GM23248 (cell line): ENCODE measurements around the gene FBLIM1.

Experiments
- EZH2 ChIP-seq: fragments of 200-600 bp; sonication (generic); IDR thresholded peaks from 2 replicates; pipeline ENCODE4 v1.6.1; 2018; ENCODE audit warnings: antibody characterized with exemption, mild to moderate bottlenecking; ENCODE audit not compliant: insufficient read depth, poor library complexity, severe bottlenecking
- EZH2phosphoT487 ChIP-seq: fragments of 200-600 bp; sonication (generic); IDR thresholded peaks from 2 replicates; pipeline ENCODE4 v1.6.1; 2018; ENCODE audit warnings: antibody characterized with exemption, moderate library complexity, mild to moderate bottlenecking, low read depth; ENCODE audit not compliant: insufficient read depth

DNA sequence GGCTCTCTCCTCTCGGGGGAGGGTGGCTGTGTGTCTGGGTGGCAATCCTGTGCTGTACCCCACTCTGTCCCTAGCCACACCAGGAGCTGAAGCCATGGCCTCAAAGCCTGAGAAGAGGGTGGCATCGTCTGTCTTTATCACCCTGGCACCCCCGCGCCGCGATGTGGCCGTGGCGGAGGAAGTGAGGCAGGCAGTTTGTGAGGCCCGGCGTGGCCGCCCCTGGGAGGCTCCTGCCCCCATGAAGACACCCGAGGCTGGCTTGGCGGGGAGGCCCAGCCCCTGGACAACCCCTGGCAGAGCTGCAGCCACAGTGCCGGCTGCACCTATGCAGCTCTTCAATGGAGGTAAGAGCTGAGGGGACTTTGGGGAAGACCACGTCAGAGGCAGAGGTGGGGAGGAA lies 6.3 kb downstream of the FBLIM1 start:
- TF ChIP-seq EZH2phosphoT487 (no peak), EZH2 (no peak)
